ENCODE data around the gene IL23R. TPM values are rescaled to one million over a fixed set of nuclear protein-coding genes. Genes with fewer than 3 reads are reported as not detected.

The IL23R gene
- total RNA-seq, 5 donors from 2014 or later (not counting 1 experiment from before 2014, with no cell fraction given): 0.18 to 0.63 (median 0.43) TPM; not detected in 1

DNA sequence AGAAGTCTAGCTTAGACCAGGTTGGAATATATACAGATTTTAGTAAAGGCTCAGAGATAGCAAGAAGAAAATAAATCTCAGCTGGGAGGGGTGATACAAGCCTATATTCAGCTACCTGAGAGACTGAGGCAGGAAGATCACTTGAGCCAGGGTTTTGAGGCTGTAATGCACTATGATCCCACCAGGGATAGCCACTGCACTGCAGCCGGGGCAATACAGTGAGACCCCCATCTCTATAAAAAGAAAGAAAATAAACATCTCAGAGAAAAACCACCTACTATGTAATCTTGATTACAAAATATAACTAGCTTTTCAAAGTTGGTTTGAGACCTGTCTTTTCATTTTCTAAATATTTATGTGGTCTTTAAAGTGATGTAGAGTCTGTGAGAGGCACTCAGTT is 47.7 kb downstream of the IL23R start:
- H3K4me1 Mint-ChIP-seq: peaks cover 23 to 26% (median 25%) of the 10 kb centered on the region in 3 donors
- H3K27me3 Mint-ChIP-seq: no peaks in the 10 kb centered on the region
- ChIA-PET CTCF (interaction anchor here (0.7 to 7.3 kb wide), 35 partner anchors 10 to 471 kb away, joined by 3 to 131 read pairs (median 4); partner anchors contain the start of genes GADD45A (in 1 of the 2) and SLC35D1 (in 1 of the 2)), POLR2A (interaction anchor here in 1 of 2 donors (0.7 kb wide), 1 partner anchor 211 kb away, joined by 4 read pairs; no protein-coding TSS in a partner anchor)
- no peaks in the 10 kb centered on the region for H3K9me3 ChIP-seq
- no peak overlapping the region for H3K27ac Mint-ChIP-seq
- H3K4me3 Mint-ChIP-seq: no peak overlapping the region
- no peaks in the 10 kb centered on the region for H3K9me3 Mint-ChIP-seq
- ATAC-seq (replicated peaks in 1 of 4): no peak
- no peak overlapping the region for H3K4me3 ChIP-seq (ENCODE audit: control insufficient read depth in 1 of 2, extremely low read depth in 1 of 2, low read length in 1 of 2)
- WGBS (ENCODE audit: insufficient coverage): no CpG with 5 or more reads among the region's 1 CpG
- DNase-seq: no peak
- H3K36me3 ChIP-seq (ENCODE audit: control insufficient read depth in 2 of 2, extremely low read depth in 1 of 2, insufficient read depth in 1 of 2, low read length in 1 of 2): no peaks in the 10 kb centered on the region
- peaks cover 10 to 14% of the 10 kb centered on the region in 2 experiments for H3K4me1 ChIP-seq (ENCODE audit: control insufficient read depth in 1 of 2, extremely low read depth in 1 of 2, insufficient read depth in 2 of 2, low read length in 2 of 2)
- H3K27ac ChIP-seq (ENCODE audit: low read length): no peak overlapping the region
- H3K27me3 ChIP-seq (replicated peaks in 1 of 2; ENCODE audit: control insufficient read depth in 2 of 2, extremely low read depth in 1 of 2, insufficient read depth in 2 of 2, low read length in 1 of 2): no peaks in the 10 kb centered on the region
- no peaks in the 10 kb centered on the region for H3K36me3 Mint-ChIP-seq

DNA sequence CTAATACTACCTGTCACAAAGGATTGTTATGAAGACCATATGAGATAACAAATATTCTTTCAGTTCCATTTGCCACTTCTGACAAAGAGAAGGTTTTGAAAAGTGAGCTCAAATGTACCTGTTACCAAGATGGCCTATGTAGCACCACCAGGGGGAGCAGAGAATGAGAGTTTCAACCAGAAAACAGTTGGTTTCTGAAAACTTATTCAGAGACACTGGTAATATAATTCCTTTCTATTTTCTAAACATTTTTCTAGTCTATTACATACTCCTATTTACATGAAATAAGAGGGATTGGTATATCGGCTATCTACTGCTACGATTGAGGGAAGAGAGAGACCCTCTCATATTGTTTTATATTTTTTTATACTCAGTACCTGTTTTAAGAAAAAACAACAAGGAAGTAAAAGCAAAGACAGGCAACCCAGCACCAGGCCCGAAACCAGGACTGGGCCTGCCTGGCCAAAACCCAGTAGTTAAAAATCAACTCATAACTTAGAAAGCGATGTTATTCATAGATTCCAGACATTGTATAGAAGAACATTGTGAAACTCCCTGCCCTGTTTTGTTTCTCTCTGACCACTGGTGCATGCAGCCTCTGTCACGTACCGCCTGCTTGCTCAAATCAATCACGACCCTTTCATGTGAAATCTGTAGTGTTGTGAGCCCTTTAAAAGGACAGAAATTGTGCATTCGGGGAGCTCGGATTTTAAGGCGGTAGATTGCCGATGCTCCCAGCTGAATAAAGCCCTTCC is 48.3 kb downstream of the IL23R start:
- no peak overlapping the region for H3K27ac Mint-ChIP-seq
- POLR2A ChIA-PET: interaction anchor here in 1 of 2 donors (0.5 to 0.7 kb wide), 2 partner anchors 212 to 470 kb away, joined by 4 to 5 read pairs; partner anchors contain the start of gene GADD45A
- no peak overlapping the region for H3K27ac ChIP-seq (ENCODE audit: low read length)

DNA sequence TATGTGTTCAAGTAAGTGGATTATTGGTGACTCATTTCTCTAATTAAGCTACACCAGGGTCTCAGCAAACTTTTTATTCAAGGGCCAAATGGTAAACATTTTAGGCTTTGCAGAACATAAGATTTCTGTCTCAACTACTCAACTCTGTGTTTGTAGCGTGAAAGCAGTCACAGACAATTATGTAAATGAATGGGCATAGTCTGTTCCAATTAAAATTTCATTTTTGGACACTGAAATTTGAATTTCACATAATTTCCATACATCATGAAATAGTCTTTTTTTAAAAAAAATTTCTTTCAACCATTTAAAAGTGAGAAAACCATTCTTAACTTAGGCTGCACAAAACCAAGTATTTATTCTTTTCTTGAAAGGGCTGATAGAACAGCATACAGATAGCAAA is 50.1 kb downstream of the IL23R start:
- Histone ChIP-seq H3K9me3 (no peaks in the 10 kb centered on the region), H3K27ac (ENCODE audit: low read length) (no peak overlapping the region), H3K4me1 (ENCODE audit: control insufficient read depth in 1 of 2, extremely low read depth in 1 of 2, insufficient read depth in 2 of 2, low read length in 2 of 2) (peaks cover 10% of the 10 kb centered on the region in 2 experiments), H3K36me3 (ENCODE audit: control insufficient read depth in 2 of 2, extremely low read depth in 1 of 2, insufficient read depth in 1 of 2, low read length in 1 of 2) (no peaks in the 10 kb centered on the region), H3K4me3 (ENCODE audit: control insufficient read depth in 1 of 2, extremely low read depth in 1 of 2, low read length in 1 of 2) (no peak overlapping the region), H3K27me3 (replicated peaks in 1 of 2; ENCODE audit: control insufficient read depth in 2 of 2, extremely low read depth in 1 of 2, insufficient read depth in 2 of 2, low read length in 1 of 2) (peaks cover 0 to 5% of the 10 kb centered on the region in 2 experiments)
- no peaks in the 10 kb centered on the region for H3K27me3 Mint-ChIP-seq
- H3K9me3 Mint-ChIP-seq: no peaks in the 10 kb centered on the region
- peaks cover 22 to 24% (median 22%) of the 10 kb centered on the region in 3 donors for H3K4me1 Mint-ChIP-seq
- ATAC-seq (replicated peaks in 1 of 4): no peak
- no peak overlapping the region for H3K4me3 Mint-ChIP-seq
- no peak for DNase-seq
- CTCF ChIA-PET: interaction anchor here (0.6 to 7.3 kb wide), 6 partner anchors 48 to 284 kb away, joined by 3 to 131 read pairs (median 4); no protein-coding TSS in a partner anchor
- no CpG with 5 or more reads among the region's 1 CpG for WGBS (ENCODE audit: insufficient coverage)
- POLR2A ChIA-PET: interaction anchor here in 1 of 2 donors (0.6 kb wide), 1 partner anchor 50 kb away, joined by 3 read pairs; the partner anchor contains the start of gene IL23R
- no peak overlapping the region for H3K27ac Mint-ChIP-seq
- no peaks in the 10 kb centered on the region for H3K36me3 Mint-ChIP-seq

More for the DNA sequence above, 48.3 kb downstream of the IL23R start:
- DNase-seq (peak in 31 of 35 experiments; percentile 9 to 64 (median 39)), ATAC-seq (replicated peaks in 1 of 4) (peak in 1 of 4 experiments; percentile 31)
- H3K27me3 Mint-ChIP-seq: no peaks in the 10 kb centered on the region
- H3K4me1 Mint-ChIP-seq: peaks cover 23 to 26% (median 25%) of the 10 kb centered on the region in 3 donors
- Histone ChIP-seq H3K27me3 (replicated peaks in 1 of 2; ENCODE audit: control insufficient read depth in 2 of 2, extremely low read depth in 1 of 2, insufficient read depth in 2 of 2, low read length in 1 of 2) (no peaks in the 10 kb centered on the region), H3K36me3 (ENCODE audit: control insufficient read depth in 2 of 2, extremely low read depth in 1 of 2, insufficient read depth in 1 of 2, low read length in 1 of 2) (no peaks in the 10 kb centered on the region), H3K4me3 (ENCODE audit: control insufficient read depth in 1 of 2, extremely low read depth in 1 of 2, low read length in 1 of 2) (no peak overlapping the region), H3K4me1 (ENCODE audit: control insufficient read depth in 1 of 2, extremely low read depth in 1 of 2, insufficient read depth in 2 of 2, low read length in 2 of 2) (peaks cover 10 to 14% of the 10 kb centered on the region in 2 experiments), H3K9me3 (no peaks in the 10 kb centered on the region)
- 60% methylated on average over 1 of the region's 11 CpGs for WGBS (ENCODE audit: insufficient coverage)
- CTCF ChIA-PET: interaction anchor here (0.6 to 7.3 kb wide), 36 partner anchors 9 to 470 kb away, joined by 3 to 131 read pairs (median 5); partner anchors contain the start of genes GADD45A (in 1 of the 2) and SLC35D1 (in 1 of the 2)
- no peaks in the 10 kb centered on the region for H3K36me3 Mint-ChIP-seq
- no peaks in the 10 kb centered on the region for H3K9me3 Mint-ChIP-seq
- H3K4me3 Mint-ChIP-seq: no peak overlapping the region

DNA sequence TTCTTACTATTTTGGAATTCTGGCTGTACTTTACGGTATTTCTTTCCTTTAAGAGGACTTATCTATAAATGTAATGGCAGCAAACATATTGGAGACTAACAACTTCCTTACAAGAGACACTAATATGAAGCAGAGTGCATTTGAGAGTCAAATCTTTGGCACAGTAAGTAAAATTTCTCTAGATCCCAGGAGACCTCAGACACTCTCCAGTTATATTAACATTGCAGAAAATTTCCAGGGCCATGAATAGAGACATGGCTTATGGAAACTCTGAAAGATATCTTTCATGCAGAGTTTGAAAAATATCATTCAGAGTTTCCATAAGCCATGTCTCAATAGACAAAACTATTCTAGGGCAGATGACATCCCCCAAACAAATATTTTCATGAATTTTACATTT is 51.2 kb downstream of the IL23R start:
- Histone ChIP-seq H3K27ac (ENCODE audit: low read length) (no peak overlapping the region), H3K36me3 (ENCODE audit: control insufficient read depth in 2 of 2, extremely low read depth in 1 of 2, insufficient read depth in 1 of 2, low read length in 1 of 2) (no peaks in the 10 kb centered on the region), H3K9me3 (no peaks in the 10 kb centered on the region), H3K4me3 (ENCODE audit: control insufficient read depth in 1 of 2, extremely low read depth in 1 of 2, low read length in 1 of 2) (no peak overlapping the region), H3K4me1 (ENCODE audit: control insufficient read depth in 1 of 2, extremely low read depth in 1 of 2, insufficient read depth in 2 of 2, low read length in 2 of 2) (peaks cover 5 to 6% of the 10 kb centered on the region in 2 experiments), H3K27me3 (replicated peaks in 1 of 2; ENCODE audit: control insufficient read depth in 2 of 2, extremely low read depth in 1 of 2, insufficient read depth in 2 of 2, low read length in 1 of 2) (peaks cover 0 to 5% of the 10 kb centered on the region in 2 experiments)
- peaks cover 12 to 14% (median 14%) of the 10 kb centered on the region in 3 donors for H3K4me1 Mint-ChIP-seq
- no peaks in the 10 kb centered on the region for H3K36me3 Mint-ChIP-seq
- ATAC-seq (replicated peaks in 1 of 4): no peak
- no peak overlapping the region for H3K4me3 Mint-ChIP-seq
- no peak overlapping the region for H3K27ac Mint-ChIP-seq
- H3K9me3 Mint-ChIP-seq: no peaks in the 10 kb centered on the region
- WGBS (ENCODE audit: insufficient coverage): no CpG with 5 or more reads among the region's 1 CpG
- CTCF ChIA-PET: interaction anchor here in 1 of 2 donors (0.9 to 1.6 kb wide), 2 partner anchors 68 to 283 kb away, joined by 3 to 4 read pairs; no protein-coding TSS in a partner anchor
- H3K27me3 Mint-ChIP-seq: no peaks in the 10 kb centered on the region
- no peak for DNase-seq
- POLR2A ChIA-PET: no interaction called here

DNA sequence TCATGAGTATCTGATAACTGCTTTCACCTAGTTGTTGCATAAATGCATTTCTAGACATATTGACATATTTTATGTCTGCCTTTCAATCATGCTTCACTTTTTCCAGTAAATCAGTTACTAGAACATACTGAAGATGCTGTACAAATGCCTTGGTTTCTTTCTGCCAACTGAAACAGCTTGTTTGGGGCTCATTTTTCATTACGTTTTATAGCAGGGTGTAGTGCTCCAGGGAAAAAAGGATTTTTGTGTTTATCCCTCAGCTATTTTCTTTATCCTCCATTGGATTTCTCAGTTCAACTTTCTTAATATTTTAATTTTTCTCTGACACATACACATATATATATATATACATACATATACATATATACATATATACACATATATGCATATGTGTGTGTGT is 51.7 kb downstream of the IL23R start:
- Histone ChIP-seq H3K4me3 (ENCODE audit: control insufficient read depth in 1 of 2, extremely low read depth in 1 of 2, low read length in 1 of 2) (no peak overlapping the region), H3K36me3 (ENCODE audit: control insufficient read depth in 2 of 2, extremely low read depth in 1 of 2, insufficient read depth in 1 of 2, low read length in 1 of 2) (no peaks in the 10 kb centered on the region), H3K9me3 (no peaks in the 10 kb centered on the region), H3K27me3 (replicated peaks in 1 of 2; ENCODE audit: control insufficient read depth in 2 of 2, extremely low read depth in 1 of 2, insufficient read depth in 2 of 2, low read length in 1 of 2) (peaks cover 0 to 5% of the 10 kb centered on the region in 2 experiments), H3K27ac (ENCODE audit: low read length) (no peak overlapping the region), H3K4me1 (ENCODE audit: control insufficient read depth in 1 of 2, extremely low read depth in 1 of 2, insufficient read depth in 2 of 2, low read length in 2 of 2) (peaks cover under 1 to 3% of the 10 kb centered on the region in 2 experiments)
- ChIA-PET POLR2A (no interaction called here), CTCF (interaction anchor here (0.6 to 0.9 kb wide), 4 partner anchors 12 to 283 kb away, joined by 3 to 4 read pairs (median 3); no protein-coding TSS in a partner anchor)
- Mint-ChIP-seq H3K27me3 (no peaks in the 10 kb centered on the region), H3K36me3 (no peaks in the 10 kb centered on the region), H3K27ac (no peak overlapping the region), H3K9me3 (no peaks in the 10 kb centered on the region), H3K4me3 (no peak overlapping the region), H3K4me1 (peaks cover 7 to 11% (median 9%) of the 10 kb centered on the region in 3 donors)
- DNase-seq (no peak), ATAC-seq (replicated peaks in 1 of 4) (no peak)
- WGBS (ENCODE audit: insufficient coverage): no CpG with 5 or more reads among the region's 1 CpG

DNA sequence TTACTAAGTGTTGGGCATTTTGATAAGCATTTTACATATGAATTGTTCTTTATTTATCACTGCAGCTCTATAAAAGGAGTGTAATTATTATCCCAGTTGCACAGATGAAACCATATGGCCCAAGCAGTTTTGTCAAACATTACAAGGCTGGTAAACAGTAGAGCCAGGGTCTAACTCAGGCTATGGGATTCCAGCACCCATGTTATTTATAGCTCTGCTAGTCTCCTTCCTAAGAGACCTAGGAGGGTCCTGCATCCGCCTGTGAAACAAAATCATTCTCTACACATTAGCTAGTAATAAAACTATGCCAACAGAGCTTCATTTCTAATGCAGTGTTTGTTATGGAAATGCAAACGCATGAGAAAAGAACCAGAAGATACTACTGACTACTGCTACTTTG is 58.6 kb downstream of the IL23R start:
- Mint-ChIP-seq H3K36me3 (no peaks in the 10 kb centered on the region), H3K4me1 (peaks cover 0 to 5% (median 4%) of the 10 kb centered on the region in 3 donors), H3K9me3 (no peaks in the 10 kb centered on the region), H3K27me3 (peaks cover 0 to 3% of the 10 kb centered on the region in 2 donors), H3K27ac (no peak overlapping the region), H3K4me3 (no peak overlapping the region)
- no peak for DNase-seq
- ChIA-PET CTCF (interaction anchor here (0.5 to 1.9 kb wide), 3 partner anchors 11 to 196 kb away, joined by 3 to 7 read pairs (median 4); no protein-coding TSS in a partner anchor), POLR2A (interaction anchor here in 1 of 2 donors (0.7 kb wide), 1 partner anchor 293 kb away, joined by 3 read pairs; no protein-coding TSS in a partner anchor)
- H3K27ac ChIP-seq (ENCODE audit: low read length): no peak overlapping the region
- no peaks in the 10 kb centered on the region for H3K4me1 ChIP-seq (ENCODE audit: control insufficient read depth in 1 of 2, extremely low read depth in 1 of 2, insufficient read depth in 2 of 2, low read length in 2 of 2)
- no peak overlapping the region for H3K4me3 ChIP-seq (ENCODE audit: control insufficient read depth in 1 of 2, extremely low read depth in 1 of 2, low read length in 1 of 2)
- H3K9me3 ChIP-seq: no peaks in the 10 kb centered on the region
- WGBS (ENCODE audit: insufficient coverage): no CpG with 5 or more reads among the region's 2 CpGs
- no peaks in the 10 kb centered on the region for H3K36me3 ChIP-seq (ENCODE audit: control insufficient read depth in 2 of 2, extremely low read depth in 1 of 2, insufficient read depth in 1 of 2, low read length in 1 of 2)
- ATAC-seq (replicated peaks in 1 of 4): no peak
- H3K27me3 ChIP-seq (replicated peaks in 1 of 2; ENCODE audit: control insufficient read depth in 2 of 2, extremely low read depth in 1 of 2, insufficient read depth in 2 of 2, low read length in 1 of 2): peaks cover 0 to 5% of the 10 kb centered on the region in 2 experiments
